ENCODE measurements around the gene KCNIP4.

The KCNIP4 gene

GRCh38 chr4:21915761-21916160, 32.8 kb downstream of the KCNIP4 start:
- DNase-seq (ENCODE audit: low read depth), result no peak
- no peak overlapping the region for H3K4me3 ChIP-seq (ENCODE audit: low read depth, low read length)
- TF ChIP-seq, protein P1, sequence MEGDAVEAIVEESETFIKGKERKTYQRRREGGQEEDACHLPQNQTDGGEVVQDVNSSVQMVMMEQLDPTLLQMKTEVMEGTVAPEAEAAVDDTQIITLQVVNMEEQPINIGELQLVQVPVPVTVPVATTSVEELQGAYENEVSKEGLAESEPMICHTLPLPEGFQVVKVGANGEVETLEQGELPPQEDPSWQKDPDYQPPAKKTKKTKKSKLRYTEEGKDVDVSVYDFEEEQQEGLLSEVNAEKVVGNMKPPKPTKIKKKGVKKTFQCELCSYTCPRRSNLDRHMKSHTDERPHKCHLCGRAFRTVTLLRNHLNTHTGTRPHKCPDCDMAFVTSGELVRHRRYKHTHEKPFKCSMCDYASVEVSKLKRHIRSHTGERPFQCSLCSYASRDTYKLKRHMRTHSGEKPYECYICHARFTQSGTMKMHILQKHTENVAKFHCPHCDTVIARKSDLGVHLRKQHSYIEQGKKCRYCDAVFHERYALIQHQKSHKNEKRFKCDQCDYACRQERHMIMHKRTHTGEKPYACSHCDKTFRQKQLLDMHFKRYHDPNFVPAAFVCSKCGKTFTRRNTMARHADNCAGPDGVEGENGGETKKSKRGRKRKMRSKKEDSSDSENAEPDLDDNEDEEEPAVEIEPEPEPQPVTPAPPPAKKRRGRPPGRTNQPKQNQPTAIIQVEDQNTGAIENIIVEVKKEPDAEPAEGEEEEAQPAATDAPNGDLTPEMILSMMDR (IDR thresholded peaks at IDR 0.05; ENCODE audit: low read depth, low read length, missing control alignments), result no peak

- no peak overlapping the region for H3K4me3 ChIP-seq (ENCODE audit: low read depth, low read length)
- TF ChIP-seq, protein P1 (IDR thresholded peaks at IDR 0.05; ENCODE audit: low read depth, low read length, missing control alignments), result no peak
- DNase-seq (ENCODE audit: low read depth), result no peak
Observed at GRCh38 chr4:21901831-21902230, 46.7 kb downstream of the KCNIP4 start.

DNA sequence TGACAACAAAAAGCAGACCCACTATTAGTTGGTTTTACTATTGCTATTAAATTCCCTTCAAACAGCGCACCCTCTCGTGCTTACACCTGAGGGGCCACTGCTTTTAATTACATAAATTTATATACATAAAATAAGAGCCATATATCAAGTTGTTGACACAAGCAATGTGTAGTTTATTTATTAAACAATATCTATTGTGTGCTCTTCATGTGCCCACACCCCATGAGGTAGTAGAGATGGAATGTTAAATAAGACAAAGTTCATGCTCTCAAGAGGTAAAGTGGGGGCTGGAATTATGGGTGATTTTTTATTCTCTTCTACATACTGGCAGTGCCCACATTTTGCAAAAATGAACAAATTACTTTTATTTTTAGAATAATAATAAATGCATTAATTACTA, 47.3 kb downstream of the KCNIP4 start:
- TF ChIP-seq, protein P1 (IDR thresholded peaks at IDR 0.05; ENCODE audit: low read depth, low read length, missing control alignments), result no peak
- DNase-seq (ENCODE audit: low read depth), result no peak
- no peak overlapping the region for H3K4me3 ChIP-seq (ENCODE audit: low read depth, low read length)

- DNase-seq (ENCODE audit: low read depth), result no peak
- no peak overlapping the region for H3K4me3 ChIP-seq (ENCODE audit: low read depth, low read length)
- TF ChIP-seq, protein P1 (IDR thresholded peaks at IDR 0.05; ENCODE audit: low read depth, low read length, missing control alignments), result no peak
Observed at GRCh38 chr4:21900211-21900610, 48.4 kb downstream of the KCNIP4 start.

DNA sequence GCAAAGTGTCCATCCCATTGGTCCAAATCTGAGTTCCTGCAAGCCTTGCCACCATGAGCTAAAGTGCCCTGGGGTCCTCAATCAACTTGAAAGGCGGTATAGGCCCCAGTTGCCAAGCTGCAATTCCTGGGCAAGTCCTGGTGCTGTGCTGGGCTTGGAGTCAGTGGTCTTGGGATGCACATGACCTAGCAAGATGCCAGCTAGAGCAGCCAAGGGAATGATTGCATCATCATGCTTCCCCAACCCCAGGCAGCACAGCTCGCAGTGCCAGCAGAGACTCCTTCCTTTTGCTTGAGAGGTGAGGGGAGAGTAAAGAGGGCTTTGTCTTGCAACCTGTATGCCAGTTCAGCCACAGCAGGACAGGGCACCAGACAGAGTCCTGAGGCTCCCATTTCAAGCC, 50.5 kb downstream of the KCNIP4 start:
- no peak overlapping the region for H3K4me3 ChIP-seq (ENCODE audit: low read depth, low read length)
- TF ChIP-seq, protein P1 (IDR thresholded peaks at IDR 0.05; ENCODE audit: low read depth, low read length, missing control alignments), result no peak
- no peak for DNase-seq (ENCODE audit: low read depth)

DNA sequence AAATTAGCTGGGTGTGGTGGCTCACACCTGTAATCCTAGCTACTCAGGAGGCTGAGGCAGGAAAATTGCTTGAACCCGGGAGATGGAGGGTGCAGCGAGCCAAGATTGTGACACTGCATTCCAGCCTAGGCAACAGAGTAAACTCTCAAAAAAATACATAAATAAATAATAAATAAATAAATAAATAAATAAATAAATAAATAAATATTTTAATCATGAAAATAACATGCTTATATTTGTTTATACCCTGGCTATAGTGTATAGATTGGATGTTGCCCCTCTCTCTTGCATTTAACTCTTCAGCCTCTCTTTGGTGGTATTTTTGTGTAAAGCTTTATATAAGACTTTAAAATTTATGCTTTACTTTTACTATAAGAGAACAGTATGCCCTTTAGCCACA, 51.8 kb downstream of the KCNIP4 start:
- TF ChIP-seq, protein P1 (IDR thresholded peaks at IDR 0.05; ENCODE audit: low read depth, low read length, missing control alignments), result no peak
- DNase-seq (ENCODE audit: low read depth), result no peak

GRCh38 chr4:21893136-21893535, 55.4 kb downstream of the KCNIP4 start:
- TF ChIP-seq, protein P1 (IDR thresholded peaks at IDR 0.05; ENCODE audit: low read depth, low read length, missing control alignments), result no peak
- DNase-seq (ENCODE audit: low read depth), result no peak

More for the DNA sequence above, 51.8 kb downstream of the KCNIP4 start:
- H3K4me3 ChIP-seq (ENCODE audit: low read depth, low read length), result no peak overlapping the region

More at GRCh38 chr4:21893136-21893535, 55.4 kb downstream of the KCNIP4 start:
- H3K4me3 ChIP-seq (ENCODE audit: low read depth, low read length), result no peak overlapping the region
